Brain microvascular endothelial cell (primary cell): Measurements from ENCODE around the gene TBL1X.
A peak's percentile ranks its signal among the peaks of the same experiment; 100 is the strongest.

Experiments used
- DNase-seq: peaks from one replicate; pipeline ENCODE4 v3.0.0-alpha.2; 2020
- H3K27ac ChIP-seq: fragments of 250-450 bp; sonication (Bioruptor Pico); 2 replicates; pipeline ENCODE4 v1.5.1; 2020; ENCODE audit warnings: mild to moderate bottlenecking, moderate library complexity
- H3K27me3 ChIP-seq: fragments of 250-450 bp; sonication (Bioruptor Pico); replicated peaks from 2 replicates; pipeline ENCODE4 v1.5.1; 2020; ENCODE audit warnings: mild to moderate bottlenecking
- H3K36me3 ChIP-seq: fragments of 250-450 bp; sonication (Bioruptor Pico); replicated peaks from 2 replicates; pipeline ENCODE4 v1.5.1; 2020; ENCODE audit warnings: mild to moderate bottlenecking
- H3K4me3 ChIP-seq: 2 replicates; pipeline ENCODE4 v1.5.1; 2011; ENCODE audit warnings: low read depth, mild to moderate bottlenecking, control low read depth, low read length, moderate library complexity
- in situ Hi-C: cut with HindIII; loops from 2 replicates; pipeline ENCODE4 v1.10.0; 2017; ENCODE audit warnings: low sequenced_read_pairs, low pct_ligation_motif_present
- TF ChIP-seq, protein P1 (sequence below): IDR thresholded peaks from 2 replicates; pipeline ENCODE4 v1.5.1; 2011; ENCODE audit warnings: low read depth, mild to moderate bottlenecking, moderate library complexity, low read length, control low read depth, inconsistent platforms; ENCODE audit errors: missing control alignments

The TBL1X gene

DNA sequence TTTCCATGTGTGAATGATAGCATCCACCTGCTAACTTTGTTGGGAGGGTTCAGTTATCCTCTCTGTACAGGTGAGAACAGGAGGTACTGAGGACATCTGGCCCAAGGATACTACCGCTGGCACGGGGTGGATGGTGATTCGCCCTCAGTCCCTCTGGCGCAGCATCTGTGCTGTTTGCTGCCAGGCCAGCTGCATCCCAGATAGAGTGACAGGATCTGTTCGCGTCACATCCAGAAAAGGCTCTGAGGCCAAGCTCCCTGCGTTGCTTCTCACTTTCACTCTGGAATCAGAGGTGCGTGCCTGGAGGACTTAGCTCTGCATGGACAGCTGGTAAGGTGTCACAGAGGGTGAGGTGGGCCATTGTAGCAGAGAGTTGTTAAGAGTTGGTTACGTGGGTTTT, 95.4 kb downstream of the TBL1X start:
- Histone ChIP-seq H3K4me3 (no peak overlapping the region), H3K27me3 (no peaks in the 10 kb centered on the region), H3K36me3 (no peaks in the 10 kb centered on the region), H3K27ac (no peak overlapping the region)
- in situ Hi-C loops: no loop called here
- TF ChIP-seq, protein P1, sequence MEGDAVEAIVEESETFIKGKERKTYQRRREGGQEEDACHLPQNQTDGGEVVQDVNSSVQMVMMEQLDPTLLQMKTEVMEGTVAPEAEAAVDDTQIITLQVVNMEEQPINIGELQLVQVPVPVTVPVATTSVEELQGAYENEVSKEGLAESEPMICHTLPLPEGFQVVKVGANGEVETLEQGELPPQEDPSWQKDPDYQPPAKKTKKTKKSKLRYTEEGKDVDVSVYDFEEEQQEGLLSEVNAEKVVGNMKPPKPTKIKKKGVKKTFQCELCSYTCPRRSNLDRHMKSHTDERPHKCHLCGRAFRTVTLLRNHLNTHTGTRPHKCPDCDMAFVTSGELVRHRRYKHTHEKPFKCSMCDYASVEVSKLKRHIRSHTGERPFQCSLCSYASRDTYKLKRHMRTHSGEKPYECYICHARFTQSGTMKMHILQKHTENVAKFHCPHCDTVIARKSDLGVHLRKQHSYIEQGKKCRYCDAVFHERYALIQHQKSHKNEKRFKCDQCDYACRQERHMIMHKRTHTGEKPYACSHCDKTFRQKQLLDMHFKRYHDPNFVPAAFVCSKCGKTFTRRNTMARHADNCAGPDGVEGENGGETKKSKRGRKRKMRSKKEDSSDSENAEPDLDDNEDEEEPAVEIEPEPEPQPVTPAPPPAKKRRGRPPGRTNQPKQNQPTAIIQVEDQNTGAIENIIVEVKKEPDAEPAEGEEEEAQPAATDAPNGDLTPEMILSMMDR: no peak
- no peak for DNase-seq

DNA sequence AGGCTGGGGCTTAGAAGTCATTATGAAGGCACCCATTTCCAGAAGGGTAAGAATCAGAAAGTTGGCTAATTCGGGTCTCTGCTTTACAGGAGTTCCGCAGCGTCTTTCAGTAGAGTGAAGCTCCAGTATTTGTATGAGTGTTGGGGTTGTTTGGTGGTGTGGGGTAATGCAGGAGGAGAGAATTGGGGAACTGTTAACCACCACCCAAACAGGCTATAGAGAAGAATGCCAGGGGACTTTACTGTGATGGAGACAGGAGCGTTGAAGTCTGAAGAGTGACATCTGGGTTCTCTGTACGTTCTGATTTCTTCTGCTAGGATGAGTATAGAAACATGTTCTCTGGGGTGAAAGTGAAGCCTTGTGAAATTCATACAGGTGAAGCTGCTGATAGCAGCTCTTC, 96.3 kb downstream of the TBL1X start:
- DNase-seq: no peak
- Histone ChIP-seq H3K36me3 (no peaks in the 10 kb centered on the region), H3K27ac (no peak overlapping the region), H3K27me3 (no peaks in the 10 kb centered on the region), H3K4me3 (no peak overlapping the region)
- in situ Hi-C loops: no loop called here
- TF ChIP-seq, protein P1: no peak

DNA sequence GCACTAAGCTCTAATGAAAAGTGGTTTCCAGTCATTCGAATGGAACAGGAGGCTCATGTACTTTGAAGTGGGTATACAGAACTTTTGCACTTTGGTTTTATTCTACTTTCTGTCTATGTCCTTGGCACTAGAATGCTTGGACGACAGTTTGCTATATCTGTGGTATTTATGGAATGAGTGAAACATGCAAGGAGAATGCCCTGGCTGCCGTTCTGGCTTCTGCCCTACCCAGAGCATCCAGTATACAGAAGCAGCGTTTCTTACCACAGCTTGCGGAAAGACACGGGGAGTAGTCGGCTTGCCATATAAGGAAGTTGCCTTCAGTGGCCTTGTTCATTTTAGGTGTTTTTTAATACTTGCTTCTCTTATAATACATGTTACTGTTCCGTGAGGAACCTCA, 98.0 kb downstream of the TBL1X start:
- TF ChIP-seq, protein P1: no peak
- no peaks in the 10 kb centered on the region for H3K27me3 ChIP-seq
- no peak overlapping the region for H3K4me3 ChIP-seq
- H3K27ac ChIP-seq: peak overlapping the region; percentile 59
- in situ Hi-C loops: no loop called here
- DNase-seq: peak; percentile 88
- no peaks in the 10 kb centered on the region for H3K36me3 ChIP-seq

DNA sequence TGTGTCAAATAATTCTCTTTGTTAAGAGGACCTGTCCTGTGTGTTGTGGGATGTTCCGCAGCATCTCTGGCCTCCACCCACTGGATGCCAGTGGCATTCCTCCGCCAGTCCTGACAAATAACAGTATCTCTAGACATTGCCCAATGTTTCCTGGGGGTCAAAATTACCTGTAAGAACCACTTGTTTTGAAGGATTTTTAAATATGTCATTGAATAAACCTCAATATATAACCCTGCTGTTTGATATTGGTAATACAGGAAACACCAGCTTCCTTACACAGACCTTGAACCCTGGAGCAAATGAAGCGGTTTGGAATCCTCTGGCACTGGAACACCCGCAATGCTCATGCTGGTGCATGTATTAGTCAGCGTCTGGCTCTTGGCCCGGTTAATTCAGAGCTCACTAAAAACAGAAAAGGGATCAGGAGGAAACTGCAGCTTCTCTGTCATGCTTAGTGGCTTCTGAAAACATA, 101.3 kb downstream of the TBL1X start:
- TF ChIP-seq, protein P1: no peak
- peak; percentile 85 for DNase-seq
- in situ Hi-C loops: no loop called here
- no peaks in the 10 kb centered on the region for H3K27me3 ChIP-seq
- no peaks in the 10 kb centered on the region for H3K36me3 ChIP-seq
- H3K4me3 ChIP-seq: no peak overlapping the region
- peak overlapping the region; percentile 27 for H3K27ac ChIP-seq

GRCh38 chrX:9569876-9570301, 105.0 kb downstream of the TBL1X start:
- in situ Hi-C loops: no loop called here
- TF ChIP-seq, protein P1: no peak
- no peaks in the 10 kb centered on the region for H3K36me3 ChIP-seq
- H3K4me3 ChIP-seq: no peak overlapping the region
- no peak for DNase-seq
- H3K27ac ChIP-seq: no peak overlapping the region
- no peaks in the 10 kb centered on the region for H3K27me3 ChIP-seq
